HCT116 (cell line): ENCODE results near the gene LSM11. TPM values are rescaled to one million over a fixed set of nuclear protein-coding genes. Genes with fewer than 3 reads are reported as not detected.

Experiments used
- ATAC-seq: fragments of 200-7000 bp; cut with Tn5 transposase; 2 replicates; pipeline ENCODE4 v1.9.1; 2020; ENCODE audit warnings: mild to moderate bottlenecking, moderate library complexity
- BruUV-seq: library from RNA; stranded (reverse); fragments of 400-500 nt; replicated peaks from 2 replicates; lab custom pipeline; 2021; lab: Mats Ljungman, UMichigan
- CTCF ChIA-PET: fragments of 300-600 bp; sonication (Branson Sonifier 250); formaldehyde crosslinking; loops from one replicate; lab custom pipeline; 2021; ENCODE audit warnings: antibody characterized with exemption; lab: Charles Lee
- POLR2A ChIA-PET: fragments of 300-600, 350-600 bp; sonication (Branson Sonifier 250); formaldehyde crosslinking; loops from one replicate; lab custom pipeline; 2021; ENCODE audit warnings: antibody characterized with exemption; lab: Charles Lee
- RAD21 ChIA-PET, 2 experiments: fragments of 300-600 bp; sonication (Branson Sonifier 250); formaldehyde crosslinking; loops; one replicate each; lab custom pipeline; 2023; ENCODE audit warnings: low total read pairs in 2 of 2; ENCODE audit not compliant: uncharacterized antibody in 2 of 2, unreplicated experiment in 2 of 2, low non-redundant PET in 1 of 2; lab: Charles Lee
- DNase-seq: peaks from one replicate; pipeline ENCODE4 v3.0.0-alpha.2; 2010; ENCODE audit warnings: low read depth, low spot score
- H2AFZ ChIP-seq: fragments of 200-600 bp; shearing (Covaris generic), sonication (generic); 2 replicates; pipeline ENCODE4 v1.6.1; 2017; ENCODE audit warnings: low read depth, mixed run types, mixed read lengths, antibody characterized with exemption, low read length; ENCODE audit not compliant: poor library complexity, severe bottlenecking
- H3K27ac ChIP-seq: 2 replicates; pipeline ENCODE4 v1.5.1; 2012; ENCODE audit warnings: low read depth, low read length
- H3K27me3 ChIP-seq: fragments of 200-600 bp; sonication (generic); 2 replicates; pipeline ENCODE4 v1.6.1; 2016; ENCODE audit warnings: mixed run types, low read length, mixed read lengths; ENCODE audit not compliant: insufficient read depth
- H3K36me3 ChIP-seq, 2 experiments: fragments of 200-500 bp in 1 of 2; fragments of 200-600 bp in 1 of 2; sonication (Bioruptor generic) in 1 of 2; sonication (generic) in 1 of 2; 2 replicates each; pipeline versions ENCODE4 v1.5.1 to v1.6.1; 2014 to 2016; ENCODE audit warnings: low read length in 2 of 2, inconsistent platforms in 1 of 2, mixed read lengths in 1 of 2, mixed run types in 1 of 2; ENCODE audit not compliant: insufficient read depth in 2 of 2, control insufficient read depth in 1 of 2
- H3K4me1 ChIP-seq, 2 experiments: fragments of 200-600 bp in 1 of 2; sonication (generic) in 1 of 2; 2 replicates each; pipeline versions ENCODE4 v1.5.1 to v1.6.1; 2012 to 2017; ENCODE audit warnings: low read length in 2 of 2, inconsistent platforms in 1 of 2, mild to moderate bottlenecking in 1 of 2, mixed read lengths in 1 of 2, mixed run types in 1 of 2, moderate library complexity in 1 of 2; ENCODE audit not compliant: insufficient read depth in 2 of 2, control insufficient read depth in 1 of 2
- H3K4me2 ChIP-seq: fragments of 200-600 bp; sonication (generic); 2 replicates; pipeline ENCODE4 v1.6.1; 2017; ENCODE audit warnings: mixed run types, low read length, mixed read lengths
- H3K4me3 ChIP-seq, 2 experiments: fragments of 200-600 bp in 1 of 2; sonication (generic) in 1 of 2; replicated peaks in 1 of 2; 2 replicates each; pipeline ENCODE4 v1.5.1; 2011 to 2016; ENCODE audit warnings: low read length in 2 of 2, control low read depth in 1 of 2, low read depth in 1 of 2, mild to moderate bottlenecking in 1 of 2, mixed read lengths in 1 of 2, mixed run types in 1 of 2
- H3K79me2 ChIP-seq: fragments of 200-600 bp; sonication (generic); 2 replicates; pipeline ENCODE4 v1.6.1; 2017; ENCODE audit warnings: mild to moderate bottlenecking, mixed run types, low read length, moderate library complexity, mixed read lengths; ENCODE audit not compliant: insufficient read depth
- H3K9ac ChIP-seq: fragments of 200-600 bp; sonication (generic); 2 replicates; pipeline ENCODE4 v1.6.1; 2016; ENCODE audit warnings: low read length, mixed read lengths
- H3K9me2 ChIP-seq: fragments of 200-600 bp; sonication (generic), shearing (Covaris generic); 2 replicates; pipeline ENCODE4 v1.6.1; 2017; ENCODE audit warnings: mixed run types, mild to moderate bottlenecking, moderate library complexity; ENCODE audit not compliant: insufficient read depth
- H3K9me3 ChIP-seq, 2 experiments: fragments of 200-500 bp in 1 of 2; fragments of 200-600 bp in 1 of 2; sonication (Bioruptor generic) in 1 of 2; sonication (generic) in 1 of 2; 2 replicates each; pipeline ENCODE4 v1.6.1; 2014 to 2017; ENCODE audit warnings: low read length in 2 of 2, mixed read lengths in 2 of 2, inconsistent platforms in 1 of 2, low read depth in 1 of 2, mild to moderate bottlenecking in 1 of 2, mixed run types in 1 of 2, moderate library complexity in 1 of 2; ENCODE audit not compliant: control insufficient read depth in 1 of 2, insufficient read depth in 1 of 2
- H4K20me1 ChIP-seq: fragments of 200-600 bp; sonication (generic), shearing (Covaris generic); 2 replicates; pipeline ENCODE4 v1.6.1; 2017; ENCODE audit warnings: mixed run types, mild to moderate bottlenecking, moderate library complexity; ENCODE audit not compliant: insufficient read depth
- ATF3 ChIP-seq: IDR thresholded peaks from 2 replicates; pipeline ENCODE4 v1.6.1; 2012
- CBX3 ChIP-seq: IDR thresholded peaks from 2 replicates; pipeline ENCODE4 v1.6.1; 2012; ENCODE audit warnings: low read depth
- CTCF ChIP-seq, 3 experiments: fragments of 200-600 bp in 1 of 3; sonication (generic) in 1 of 3; IDR thresholded peaks in 2 of 3; conservative IDR thresholded peaks in 1 of 3; 2 replicates each; pipeline ENCODE4 v1.5.1; 2012 to 2017; ENCODE audit warnings: low read depth in 2 of 3, low read length in 2 of 3, antibody characterized with exemption in 1 of 3, borderline replicate concordance in 1 of 3, control low read depth in 1 of 3, mild to moderate bottlenecking in 1 of 3, mixed read lengths in 1 of 3, mixed run types in 1 of 3, moderate library complexity in 1 of 3; ENCODE audit not compliant: insufficient read depth in 1 of 3
- EGR1 ChIP-seq: IDR thresholded peaks from 2 replicates; pipeline ENCODE4 v1.6.1; 2012; ENCODE audit warnings: low read depth
- ELF1 ChIP-seq: IDR thresholded peaks from 2 replicates; pipeline ENCODE4 v1.6.1; 2012; ENCODE audit warnings: low read depth, borderline replicate concordance
- EZH2 ChIP-seq: fragments of 200-600 bp; sonication (generic); IDR thresholded peaks from 2 replicates; pipeline ENCODE4 v1.6.1; 2017; ENCODE audit warnings: antibody characterized with exemption, mixed run types
- EZH2phosphoT487 ChIP-seq: fragments of 200-600 bp; IDR thresholded peaks from 2 replicates; pipeline ENCODE4 v1.6.1; 2018; ENCODE audit warnings: antibody characterized with exemption, borderline replicate concordance
- FOSL1 ChIP-seq: IDR thresholded peaks from 2 replicates; pipeline ENCODE4 v1.6.1; 2012; ENCODE audit warnings: low read depth
- MAX ChIP-seq: IDR thresholded peaks from 2 replicates; pipeline ENCODE4 v1.6.1; 2012
- POLR2A ChIP-seq: IDR thresholded peaks from 2 replicates; pipeline ENCODE4 v1.7.0; 2011; ENCODE audit warnings: borderline replicate concordance; ENCODE audit not compliant: insufficient read depth, insufficient read length; ENCODE audit errors: extremely low read depth
- RAD21 ChIP-seq: IDR thresholded peaks from 2 replicates; pipeline ENCODE4 v1.6.1; 2012; ENCODE audit warnings: low read depth, mild to moderate bottlenecking
- REST ChIP-seq: IDR thresholded peaks from 2 replicates; pipeline ENCODE4 v1.6.1; 2012; ENCODE audit warnings: low read depth
- SP1 ChIP-seq: IDR thresholded peaks from 2 replicates; pipeline ENCODE4 v1.6.1; 2012; ENCODE audit warnings: low read depth
- SRF ChIP-seq: IDR thresholded peaks from 2 replicates; pipeline ENCODE4 v1.6.1; 2012; ENCODE audit warnings: low read depth
- TCF7L2 ChIP-seq: IDR thresholded peaks from 2 replicates; pipeline ENCODE4 v1.7.0; 2011; ENCODE audit warnings: borderline replicate concordance, inconsistent platforms; ENCODE audit not compliant: insufficient read depth, insufficient read length; ENCODE audit errors: extremely low read depth
- YY1 ChIP-seq: IDR thresholded peaks from 2 replicates; pipeline ENCODE4 v1.6.1; 2011; ENCODE audit warnings: low read length, low read depth, moderate library complexity, mild to moderate bottlenecking; ENCODE audit not compliant: insufficient replicate concordance; ENCODE audit errors: extremely low read depth
- ZBTB33 ChIP-seq: IDR thresholded peaks from 2 replicates; pipeline ENCODE4 v1.6.1; 2011; ENCODE audit warnings: mild to moderate bottlenecking, low read length, moderate library complexity; ENCODE audit not compliant: insufficient replicate concordance; ENCODE audit errors: extremely low read depth
- ZFX ChIP-seq: fragments of 450-650 bp; IDR thresholded peaks from 2 replicates; pipeline ENCODE4 v1.6.1; 2017
- ZNF274 ChIP-seq: fragments of 200-500 bp; sonication (Bioruptor generic); IDR thresholded peaks from 2 replicates; pipeline ENCODE4 v1.6.1; 2014; ENCODE audit warnings: mild to moderate bottlenecking, low read depth, low read length, inconsistent platforms
- intact Hi-C: fragments of 100-400 bp; cut with micrococcal nuclease; formaldehyde crosslinking; loops from 2 replicates; pipeline ENCODE4 v1.10.0; 2022
- total RNA-seq: library from RNA; stranded (reverse); gene quantifications from one replicate; pipeline ENCODE4 v1.2.1, GENCODE V29; 2021; ENCODE audit not compliant: unreplicated experiment

LSM11 gene
- total RNA-seq, 1 experiment from 2014 or later, result 6.2 TPM

- Histone ChIP-seq H3K36me3 (peaks cover 10 to 25% of the 10 kb centered on the region in 2 experiments), H3K4me1 (peaks cover 0 to 18% of the 10 kb centered on the region in 2 experiments; a peak in 3 of 4 replicates), H3K9me2 (no peaks in the 10 kb centered on the region), H3K4me2 (peak overlapping the region; percentile 96), H3K4me3 (peak overlapping the region; percentile 77 to 78), H3K79me2 (peaks cover 16% of the 10 kb centered on the region; the same call in 1 of the 2 replicates), H2AFZ (peak overlapping the region; percentile 88)
- TF ChIP-seq YY1 (no peak), EZH2phosphoT487 (no peak), ZNF274 (no peak), CTCF (IDR thresholded peaks at IDR 0.05 in 2 of 3, conservative IDR thresholded peaks at IDR 0.05 in 1 of 3; ENCODE audit: borderline replicate concordance in 1 of 3, insufficient read depth in 1 of 3, low read depth in 2 of 3, low read length in 2 of 3) (no peak), SRF (no peak), ZFX (no peak), CBX3 (no peak), POLR2A (no peak), TCF7L2 (no peak), RAD21 (no peak), EGR1 (no peak), EZH2 (no peak), REST (no peak), SP1 (no peak), MAX (no peak), ATF3 (no peak), FOSL1 (no peak), ZBTB33 (no peak), ELF1 (no peak)
- TF ChIP-seq, all 23 proteins: peak for 0
- H3K9me3 ChIP-seq, result no peaks in the 10 kb centered on the region
- no TSS peak for BruUV-seq
- intact Hi-C loops, result no loop called here
- ATAC-seq (no peak), DNase-seq (no peak)
- no peaks in the 10 kb centered on the region for H4K20me1 ChIP-seq
- ChIA-PET RAD21 (no interaction called here), CTCF (interaction anchor here (0.6 to 1.6 kb wide), 5 partner anchors 10 to 340 kb away, joined by 3 to 17 read pairs (median 4); partner anchors contain the start of gene LSM11), POLR2A (interaction anchor here (0.8 kb wide), 1 partner anchor 11 kb away, joined by 3 read pairs; no protein-coding TSS in a partner anchor)
- H3K27ac ChIP-seq, result peak overlapping the region; percentile 79
- H3K27me3 ChIP-seq, result no peaks in the 10 kb centered on the region
- H3K9ac ChIP-seq, result peak overlapping the region; percentile 79
Observed at GRCh38 chr5:157730900-157731271, 12.6 kb upstream of the LSM11 start.
